Left cardiac atrium (tissue), 4 donors: ENCODE data around the gene GLG1. TPM values are rescaled to one million over a fixed set of nuclear protein-coding genes. Genes with fewer than 3 reads are reported as not detected.

ENCODE experiments used
- ATAC-seq, 2 donors: fragments of 200-7000 bp; cut with Tn5 transposase; one replicate each; pipeline ENCODE4 v1.9.1; 2020; ENCODE audit warnings: mild to moderate bottlenecking in 2 of 2, moderate library complexity in 2 of 2
- DNase-seq: peaks from one replicate; pipeline ENCODE4 v3.0.0-alpha.2; 2020
- intact Hi-C, 2 donors: fragments of 100-400 bp; cut with DNase I; formaldehyde crosslinking; loops; one replicate each; pipeline versions ENCODE4 v1.14.1 to v1.15.1; 2022 to 2023
- total RNA-seq, 2 donors: library from RNA; stranded (reverse); fragmentation: NEBNext Ultra II Directional; extraction: Animal tissue kit (Norgen Biotek cat#: 25700); gene quantifications; one replicate each; pipeline ENCODE4 v1.2.1, GENCODE V29; 2021
- donor health status: DM: no; HTN: yes; CAD: no.
- donor health status: DM: no; HTN: yes; CAD: no; lungs with severe emphysema.
- donor health status: DM: yes; HTN: yes; CAD: no.
- donor health status: Dilated cardiomyopathy.

Gene GLG1
- total RNA-seq, 2 donors from 2014 or later, result 78.7 to 86.6 TPM

- ATAC-seq (peak; percentile 53 to 75), DNase-seq (no peak)
- intact Hi-C loops, result loop anchor here in 1 of 2 donors (10.0 kb wide), 1 partner anchor 123 kb away; no protein-coding TSS in a partner anchor
These were observed 105.1 kb downstream of the GLG1 start for GRCh38 chr16:74501484-74502478.

GRCh38 chr16:74500907-74501306 is 106.0 kb downstream of the GLG1 start:
- DNase-seq (no peak), ATAC-seq (no peak)
- intact Hi-C loops, result loop anchor here in 1 of 2 donors (10.0 kb wide), 1 partner anchor 124 kb away; no protein-coding TSS in a partner anchor

- ATAC-seq (no peak), DNase-seq (no peak)
- intact Hi-C loops, result no loop called here
These were observed 107.8 kb downstream of the GLG1 start for GRCh38 chr16:74499114-74499513.

GRCh38 chr16:74497761-74498160 is 109.2 kb downstream of the GLG1 start:
- DNase-seq, result no peak
- intact Hi-C loops, result no loop called here
- ATAC-seq, result no peak

GRCh38 chr16:74496054-74496453 is 110.9 kb downstream of the GLG1 start:
- ATAC-seq, result no peak
- DNase-seq, result no peak
- intact Hi-C loops, result no loop called here

- intact Hi-C loops, result no loop called here
- DNase-seq, result no peak
- peak; percentile 36 to 47 for ATAC-seq
These were observed 113.9 kb downstream of the GLG1 start for GRCh38 chr16:74492976-74493375.

- DNase-seq (no peak), ATAC-seq (no peak)
- intact Hi-C loops, result no loop called here
These were observed 119.0 kb downstream of the GLG1 start for GRCh38 chr16:74487634-74488495.

GRCh38 chr16:74485916-74486315 is 121.0 kb downstream of the GLG1 start:
- ATAC-seq, result no peak
- DNase-seq, result no peak
- intact Hi-C loops, result no loop called here

GRCh38 chr16:74480150-74481029 is 126.5 kb downstream of the GLG1 start:
- DNase-seq (peak; percentile 43), ATAC-seq (peak in 1 of 2 donors; percentile 89)
- intact Hi-C loops, result no loop called here

- intact Hi-C loops, result no loop called here
- DNase-seq (no peak), ATAC-seq (no peak)
These were observed 129.7 kb downstream of the GLG1 start for GRCh38 chr16:74477226-74477625.

- intact Hi-C loops, result no loop called here
- DNase-seq (no peak), ATAC-seq (no peak)
These were observed 132.5 kb downstream of the GLG1 start for GRCh38 chr16:74474416-74474815.

GRCh38 chr16:74472540-74472939 is 134.4 kb downstream of the GLG1 start:
- intact Hi-C loops, result no loop called here
- ATAC-seq, result no peak
- no peak for DNase-seq

GRCh38 chr16:74472010-74472409 is 134.9 kb downstream of the GLG1 start:
- ATAC-seq, result no peak
- no peak for DNase-seq
- intact Hi-C loops, result no loop called here

GRCh38 chr16:74469946-74470478 is 136.9 kb downstream of the GLG1 start:
- DNase-seq, result no peak
- intact Hi-C loops, result no loop called here
- ATAC-seq, result no peak

- no peak for ATAC-seq
- DNase-seq, result no peak
- intact Hi-C loops, result no loop called here
These were observed 137.9 kb downstream of the GLG1 start for GRCh38 chr16:74468807-74469525.

GRCh38 chr16:74466872-74467271 is 140.0 kb downstream of the GLG1 start:
- no peak for DNase-seq
- intact Hi-C loops, result no loop called here
- ATAC-seq, result no peak

- no peak for DNase-seq
- no peak for ATAC-seq
- intact Hi-C loops, result no loop called here
These were observed 140.8 kb downstream of the GLG1 start for GRCh38 chr16:74465851-74466685.
